Ovary (tissue), 9 donors: ENCODE measurements around the gene PADI3. TPM values are rescaled to one million over a fixed set of nuclear protein-coding genes. Genes with fewer than 3 reads are reported as not detected.

Experiments used
- DNase-seq, 5 donors: peaks; one replicate each; pipeline ENCODE4 v3.0.0-alpha.2; 2019 to 2020
- H3K27ac ChIP-seq, 2 donors: fragments of 200-600 bp; one replicate each; pipeline versions ENCODE4 v1.5.1 to v1.8.0; 2019 to 2022
- H3K27me3 ChIP-seq: fragments of 200-600 bp; one replicate; pipeline ENCODE4 v1.8.0; 2022
- H3K36me3 ChIP-seq: fragments of 200-600 bp; sonication (generic); one replicate; pipeline ENCODE4 v1.5.1; 2019
- H3K4me1 ChIP-seq: one replicate; pipeline ENCODE4 v1.8.1; 2013; ENCODE audit warnings: mild to moderate bottlenecking, moderate library complexity; ENCODE audit not compliant: insufficient read depth
- H3K4me3 ChIP-seq: fragments of 200-600 bp; sonication (generic); one replicate; pipeline ENCODE4 v1.5.1; 2017
- H3K9me3 ChIP-seq, 2 donors: fragments of 200-600 bp in 1 of 2; sonication (generic) in 1 of 2; one replicate each; pipeline versions ENCODE4 v1.5.1 to v1.8.1; 2013 to 2019; ENCODE audit warnings: mild to moderate bottlenecking in 1 of 2, moderate library complexity in 1 of 2
- CTCF ChIP-seq, 3 donors: fragments of 450-650 bp in 2 of 3; fragments of 200-600 bp in 1 of 3; IDR thresholded peaks; one replicate each; pipeline versions ENCODE4 v1.5.1 to v1.8.0; 2016 to 2022; ENCODE audit warnings: antibody characterized with exemption in 3 of 3, mild to moderate bottlenecking in 1 of 3
- EP300 ChIP-seq: sonication (generic); formaldehyde crosslinking; IDR thresholded peaks from one replicate; pipeline ENCODE4 v1.6.1; 2017; ENCODE audit warnings: antibody characterized with exemption
- POLR2A ChIP-seq: fragments of 450-650 bp; IDR thresholded peaks from one replicate; pipeline ENCODE4 v1.6.1; 2017; ENCODE audit warnings: antibody characterized with exemption, mild to moderate bottlenecking, moderate library complexity
- WGBS, 3 donors: extraction: QIAGEN DNeasy Blood & Tissue Kit in 1 of 3; methylation state at CpG; one replicate each; pipeline versions ENCODE4 v1.1.5 to v1.1.7; 2013 to 2017; 5-methylcytosine and 5-hydroxymethylcytosine counted together
- intact Hi-C, 4 donors: fragments of 100-400 bp; cut with DNase I; formaldehyde crosslinking; loops; one replicate each; pipeline versions ENCODE4 v1.11.0 to v1.15.1; 2022 to 2023
- polyA plus RNA-seq, 2 donors: library from polyadenylated mRNA; stranded (reverse); fragments of 200-250 nt in 1 of 2; fragments of 350-450 nt in 1 of 2; fragmentation: Illumina TruSeq in 1 of 2; extraction: RNeasy Lipid Tissue Mini Kit (QIAGEN cat#74804) in 1 of 2; gene quantifications; one replicate each; pipeline ENCODE4 v1.2.3, GENCODE V29; 2013 to 2014
- total RNA-seq, 7 donors: library from RNA; depleted of rRNA in 2 of 7; stranded (reverse); fragments of >200 nt in 2 of 7; fragmentation: NEBNext Ultra II Directional in 3 of 7; extraction: Animal tissue kit (Norgen Biotek cat#: 25700) in 3 of 7; gene quantifications; one replicate each; pipeline versions ENCODE4 v1.1.0 to v1.2.4, GENCODE V29; 2016 to 2023
- donor health status: DM: no; HTN: no; CAD: no; lungs with moderate emphysema.
- donor health status: DM: no; HTN: no; CAD: no.
- donor health status: Bipolar disorder and iron deficiency.
- donor health status: DM: yes; HTN: yes; CAD: no.
- donor health status: DM: no; HTN: no; CAD: no.
- donor health status: DM: yes; HTN: yes; CAD: no.

PADI3 gene
- total and polyA plus RNA-seq, 9 donors: not detected

- H3K4me1 ChIP-seq: no peaks in the 10 kb centered on the region
- no peaks in the 10 kb centered on the region for H3K36me3 ChIP-seq
- no peak for DNase-seq
- 69 to 75% (median 74%) methylated on average over 10 to 11 of the region's 11 CpGs for WGBS, 3 donors
- H3K9me3 ChIP-seq: no peaks in the 10 kb centered on the region
- no peak overlapping the region for H3K4me3 ChIP-seq
- H3K27ac ChIP-seq: no peak overlapping the region
- H3K27me3 ChIP-seq: no peaks in the 10 kb centered on the region
- intact Hi-C loops: no loop called here
- no peak for TF ChIP-seq EP300
- no peak for TF ChIP-seq CTCF (IDR thresholded peaks at IDR 0.05)
- no peak for TF ChIP-seq POLR2A
Observed at GRCh38 chr1:17276568-17276967, 27.7 kb downstream of the PADI3 start.

GRCh38 chr1:17277511-17278159 is 28.7 kb downstream of the PADI3 start:
- Histone ChIP-seq H3K4me3 (no peak overlapping the region), H3K27ac (no peak overlapping the region), H3K4me1 (no peaks in the 10 kb centered on the region), H3K27me3 (no peaks in the 10 kb centered on the region), H3K36me3 (no peaks in the 10 kb centered on the region), H3K9me3 (no peaks in the 10 kb centered on the region)
- TF ChIP-seq EP300 (no peak), POLR2A (no peak), CTCF (IDR thresholded peaks at IDR 0.05) (no peak)
- intact Hi-C loops: no loop called here
- no peak for DNase-seq
- WGBS, 3 donors: 85 to 89% (median 87%) methylated on average over 8 of the region's 8 CpGs

GRCh38 chr1:17278996-17279830 is 30.3 kb downstream of the PADI3 start:
- TF ChIP-seq EP300 (no peak), CTCF (IDR thresholded peaks at IDR 0.05) (no peak), POLR2A (no peak)
- intact Hi-C loops: no loop called here
- 87 to 92% (median 88%) methylated on average over 14 of the region's 14 CpGs for WGBS, 3 donors

GRCh38 chr1:17280436-17280835 is 31.5 kb downstream of the PADI3 start:
- DNase-seq: no peak
- no peaks in the 10 kb centered on the region for H3K36me3 ChIP-seq
- 90 to 93% (median 92%) methylated on average over 7 of the region's 7 CpGs for WGBS, 3 donors
- no peaks in the 10 kb centered on the region for H3K9me3 ChIP-seq
- no peaks in the 10 kb centered on the region for H3K27me3 ChIP-seq
- TF ChIP-seq CTCF (IDR thresholded peaks at IDR 0.05): no peak
- TF ChIP-seq EP300: no peak
- no peak for TF ChIP-seq POLR2A
- H3K27ac ChIP-seq: no peak overlapping the region
- no peaks in the 10 kb centered on the region for H3K4me1 ChIP-seq
- intact Hi-C loops: no loop called here
- no peak overlapping the region for H3K4me3 ChIP-seq

More at GRCh38 chr1:17278996-17279830, 30.3 kb downstream of the PADI3 start:
- no peaks in the 10 kb centered on the region for H3K9me3 ChIP-seq
- H3K27ac ChIP-seq: no peak overlapping the region
- H3K4me1 ChIP-seq: no peaks in the 10 kb centered on the region
- no peaks in the 10 kb centered on the region for H3K36me3 ChIP-seq
- no peak overlapping the region for H3K4me3 ChIP-seq
- no peak for DNase-seq
- H3K27me3 ChIP-seq: no peaks in the 10 kb centered on the region
